ENCODE results near the gene EXOC6B.
A peak's percentile ranks its signal among the peaks of the same experiment; 100 is the strongest.

- TF ChIP-seq CTCF (IDR thresholded peaks at IDR 0.05 in 2 of 3, conservative IDR thresholded peaks at IDR 0.05 in 1 of 3; ENCODE audit: insufficient read depth in 2 of 3, low read depth in 1 of 3, low read length in 3 of 3) (no peak), POLR2AphosphoS2 (IDR thresholded peaks at IDR 0.05; ENCODE audit: low read length) (no peak), MEF2D (tag; conservative IDR thresholded peaks at IDR 0.05; ENCODE audit: low read depth) (no peak), YY1 (IDR thresholded peaks at IDR 0.05; ENCODE audit: borderline replicate concordance in 1 of 3, control insufficient read depth in 1 of 3, extremely low read depth in 1 of 3, insufficient read depth in 3 of 3, insufficient read length in 1 of 3, insufficient replicate concordance in 2 of 3, low read depth in 1 of 3, low read length in 2 of 3) (no peak), GABPB2 (CRISPR knock-in tag; conservative IDR thresholded peaks at IDR 0.05) (no peak), CHD4 (IDR thresholded peaks at IDR 0.05; ENCODE audit: insufficient read depth, insufficient replicate concordance, low read depth, low read length, poor library complexity, severe bottlenecking) (no peak), POLR2A (conservative IDR thresholded peaks at IDR 0.05) (no peak), CTBP1 (IDR thresholded peaks at IDR 0.05; ENCODE audit: borderline replicate concordance) (peak; percentile 48; the same call in 1 of the 2 replicates), CBX1 (IDR thresholded peaks at IDR 0.05; ENCODE audit: low read depth) (no peak)
- TF ChIP-seq, protein P1, sequence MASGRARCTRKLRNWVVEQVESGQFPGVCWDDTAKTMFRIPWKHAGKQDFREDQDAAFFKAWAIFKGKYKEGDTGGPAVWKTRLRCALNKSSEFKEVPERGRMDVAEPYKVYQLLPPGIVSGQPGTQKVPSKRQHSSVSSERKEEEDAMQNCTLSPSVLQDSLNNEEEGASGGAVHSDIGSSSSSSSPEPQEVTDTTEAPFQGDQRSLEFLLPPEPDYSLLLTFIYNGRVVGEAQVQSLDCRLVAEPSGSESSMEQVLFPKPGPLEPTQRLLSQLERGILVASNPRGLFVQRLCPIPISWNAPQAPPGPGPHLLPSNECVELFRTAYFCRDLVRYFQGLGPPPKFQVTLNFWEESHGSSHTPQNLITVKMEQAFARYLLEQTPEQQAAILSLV (tag; IDR thresholded peaks at IDR 0.05): no peak
- TF ChIP-seq, protein P2, sequence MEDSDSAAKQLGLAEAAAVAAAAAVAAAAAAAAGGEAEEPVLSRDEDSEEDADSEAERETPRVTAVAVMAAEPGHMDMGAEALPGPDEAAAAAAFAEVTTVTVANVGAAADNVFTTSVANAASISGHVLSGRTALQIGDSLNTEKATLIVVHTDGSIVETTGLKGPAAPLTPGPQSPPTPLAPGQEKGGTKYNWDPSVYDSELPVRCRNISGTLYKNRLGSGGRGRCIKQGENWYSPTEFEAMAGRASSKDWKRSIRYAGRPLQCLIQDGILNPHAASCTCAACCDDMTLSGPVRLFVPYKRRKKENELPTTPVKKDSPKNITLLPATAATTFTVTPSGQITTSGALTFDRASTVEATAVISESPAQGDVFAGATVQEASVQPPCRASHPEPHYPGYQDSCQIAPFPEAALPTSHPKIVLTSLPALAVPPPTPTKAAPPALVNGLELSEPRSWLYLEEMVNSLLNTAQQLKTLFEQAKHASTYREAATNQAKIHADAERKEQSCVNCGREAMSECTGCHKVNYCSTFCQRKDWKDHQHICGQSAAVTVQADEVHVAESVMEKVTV (CRISPR knock-in tag; IDR thresholded peaks at IDR 0.05): no peak
- TF ChIP-seq, protein P3, sequence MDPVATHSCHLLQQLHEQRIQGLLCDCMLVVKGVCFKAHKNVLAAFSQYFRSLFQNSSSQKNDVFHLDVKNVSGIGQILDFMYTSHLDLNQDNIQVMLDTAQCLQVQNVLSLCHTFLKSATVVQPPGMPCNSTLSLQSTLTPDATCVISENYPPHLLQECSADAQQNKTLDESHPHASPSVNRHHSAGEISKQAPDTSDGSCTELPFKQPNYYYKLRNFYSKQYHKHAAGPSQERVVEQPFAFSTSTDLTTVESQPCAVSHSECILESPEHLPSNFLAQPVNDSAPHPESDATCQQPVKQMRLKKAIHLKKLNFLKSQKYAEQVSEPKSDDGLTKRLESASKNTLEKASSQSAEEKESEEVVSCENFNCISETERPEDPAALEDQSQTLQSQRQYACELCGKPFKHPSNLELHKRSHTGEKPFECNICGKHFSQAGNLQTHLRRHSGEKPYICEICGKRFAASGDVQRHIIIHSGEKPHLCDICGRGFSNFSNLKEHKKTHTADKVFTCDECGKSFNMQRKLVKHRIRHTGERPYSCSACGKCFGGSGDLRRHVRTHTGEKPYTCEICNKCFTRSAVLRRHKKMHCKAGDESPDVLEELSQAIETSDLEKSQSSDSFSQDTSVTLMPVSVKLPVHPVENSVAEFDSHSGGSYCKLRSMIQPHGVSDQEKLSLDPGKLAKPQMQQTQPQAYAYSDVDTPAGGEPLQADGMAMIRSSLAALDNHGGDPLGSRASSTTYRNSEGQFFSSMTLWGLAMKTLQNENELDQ (CRISPR knock-in tag; IDR thresholded peaks at IDR 0.05; ENCODE audit: borderline replicate concordance): no peak
- TF ChIP-seq, protein P4, sequence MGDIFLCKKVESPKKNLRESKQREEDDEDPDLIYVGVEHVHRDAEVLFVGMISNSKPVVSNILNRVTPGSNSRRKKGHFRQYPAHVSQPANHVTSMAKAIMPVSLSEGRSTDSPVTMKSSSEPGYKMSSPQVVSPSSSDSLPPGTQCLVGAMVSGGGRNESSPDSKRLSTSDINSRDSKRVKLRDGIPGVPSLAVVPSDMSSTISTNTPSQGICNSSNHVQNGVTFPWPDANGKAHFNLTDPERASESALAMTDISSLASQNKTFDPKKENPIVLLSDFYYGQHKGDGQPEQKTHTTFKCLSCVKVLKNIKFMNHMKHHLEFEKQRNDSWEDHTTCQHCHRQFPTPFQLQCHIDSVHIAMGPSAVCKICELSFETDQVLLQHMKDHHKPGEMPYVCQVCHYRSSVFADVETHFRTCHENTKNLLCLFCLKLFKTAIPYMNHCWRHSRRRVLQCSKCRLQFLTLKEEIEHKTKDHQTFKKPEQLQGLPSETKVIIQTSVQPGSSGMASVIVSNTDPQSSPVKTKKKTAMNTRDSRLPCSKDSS (IDR thresholded peaks at IDR 0.05; ENCODE audit: low read depth, partially characterized antibody): no peak
Observed at GRCh38 chr2:72694715-72695496, 130.9 kb downstream of the EXOC6B start.

All from K562 (cell line).